Neuronal stem cell (in vitro differentiated cells): ENCODE data around the gene GARNL3. TPM values are rescaled to one million over a fixed set of nuclear protein-coding genes. Genes with fewer than 3 reads are reported as not detected.

Experiments
- DNase-seq: peaks from one replicate; pipeline ENCODE4 v3.0.0-alpha.2; 2013; ENCODE audit warnings: low spot score
- H2AFZ ChIP-seq: one replicate; pipeline ENCODE4 v1.6.1; 2013; ENCODE audit warnings: mild to moderate bottlenecking, low read length, inconsistent platforms
- H2AK5ac ChIP-seq: 2 replicates; pipeline ENCODE4 v1.6.1; 2013; ENCODE audit warnings: low read depth, mild to moderate bottlenecking, inconsistent platforms, low read length, moderate library complexity, mixed read lengths
- H2BK120ac ChIP-seq: 2 replicates; pipeline ENCODE4 v1.6.1; 2013; ENCODE audit warnings: low read depth, mild to moderate bottlenecking, inconsistent platforms, low read length, moderate library complexity, mixed read lengths
- H2BK12ac ChIP-seq: one replicate; pipeline ENCODE4 v1.6.1; 2013; ENCODE audit warnings: low read length, inconsistent platforms
- H2BK15ac ChIP-seq: 2 replicates; pipeline ENCODE4 v1.6.1; 2013; ENCODE audit warnings: mild to moderate bottlenecking, low read length, inconsistent platforms, mixed read lengths
- H2BK5ac ChIP-seq: one replicate; pipeline ENCODE4 v1.6.1; 2013; ENCODE audit warnings: inconsistent platforms, mild to moderate bottlenecking, low read length, moderate library complexity
- H3K14ac ChIP-seq: one replicate; pipeline ENCODE4 v1.6.1; 2013; ENCODE audit warnings: low read length, inconsistent platforms
- H3K18ac ChIP-seq: 2 replicates; pipeline ENCODE4 v1.6.1; 2013; ENCODE audit warnings: low read length, inconsistent platforms
- H3K23ac ChIP-seq: 2 replicates; pipeline ENCODE4 v1.6.1; 2013; ENCODE audit warnings: low read depth, mild to moderate bottlenecking, mixed read lengths, low read length, inconsistent platforms; ENCODE audit not compliant: poor library complexity
- H3K27ac ChIP-seq: replicated peaks from 3 replicates; pipeline ENCODE4 v1.5.1; 2013; ENCODE audit warnings: low read length, inconsistent platforms
- H3K27me3 ChIP-seq, 3 experiments: 2 replicates each; pipeline ENCODE4 v1.6.1; 2013; ENCODE audit warnings: low read length in 3 of 3, mild to moderate bottlenecking in 2 of 3, inconsistent platforms in 1 of 3, low read depth in 1 of 3, mixed read lengths in 1 of 3, moderate library complexity in 1 of 3; ENCODE audit not compliant: control insufficient read depth in 3 of 3, insufficient read depth in 3 of 3
- H3K36me3 ChIP-seq, 2 donors: replicated peaks in 1 of 2; 2 replicates each; pipeline ENCODE4 v1.6.1; 2013; ENCODE audit warnings: low read length in 2 of 2; ENCODE audit not compliant: control insufficient read depth in 2 of 2, insufficient read depth in 2 of 2
- H3K4ac ChIP-seq: 2 replicates; pipeline ENCODE4 v1.6.1; 2013; ENCODE audit warnings: inconsistent platforms, mild to moderate bottlenecking, low read length, moderate library complexity
- H3K4me1 ChIP-seq, 2 donors: 1 replicate in 1 of 2; 2 replicates in 1 of 2; pipeline ENCODE4 v1.6.1; 2013; ENCODE audit warnings: low read length in 2 of 2, low read depth in 1 of 2; ENCODE audit not compliant: control insufficient read depth in 2 of 2, insufficient read depth in 1 of 2
- H3K4me2 ChIP-seq: one replicate; pipeline ENCODE4 v1.6.1; 2013; ENCODE audit warnings: mild to moderate bottlenecking, low read length, inconsistent platforms; ENCODE audit not compliant: insufficient read depth, poor library complexity, severe bottlenecking
- H3K4me3 ChIP-seq, 2 donors: 2 replicates each; pipeline ENCODE4 v1.5.1; 2013; ENCODE audit warnings: low read length in 2 of 2, mild to moderate bottlenecking in 2 of 2, inconsistent platforms in 1 of 2, moderate library complexity in 1 of 2
- H3K79me1 ChIP-seq: one replicate; pipeline ENCODE4 v1.6.1; 2013; ENCODE audit warnings: low read depth, mild to moderate bottlenecking, inconsistent platforms, low read length, moderate library complexity
- H3K9ac ChIP-seq: one replicate; pipeline ENCODE4 v1.6.1; 2013; ENCODE audit warnings: mild to moderate bottlenecking, low read depth, low read length, inconsistent platforms; ENCODE audit not compliant: poor library complexity
- H3K9me3 ChIP-seq, 2 donors: replicated peaks in 1 of 2; 2 replicates each; pipeline versions ENCODE3 to v1.6.1; 2013; ENCODE audit warnings: low read length in 2 of 2, mild to moderate bottlenecking in 2 of 2, inconsistent platforms in 1 of 2, low read depth in 1 of 2, mixed read lengths in 1 of 2, moderate library complexity in 1 of 2; ENCODE audit not compliant: control insufficient read depth in 2 of 2, insufficient read depth in 1 of 2
- H4K8ac ChIP-seq: one replicate; pipeline ENCODE4 v1.6.1; 2013; ENCODE audit warnings: low read depth, mild to moderate bottlenecking, inconsistent platforms, low read length, moderate library complexity
- H4K91ac ChIP-seq: one replicate; pipeline ENCODE4 v1.6.1; 2013; ENCODE audit warnings: low read length, low read depth, mild to moderate bottlenecking, inconsistent platforms; ENCODE audit not compliant: poor library complexity
- WGBS, 2 donors: extraction: QIAGEN DNeasy Blood & Tissue Kit; methylation state at CpG; one replicate each; pipeline ENCODE4 v1.1.7; 2013; ENCODE audit warnings: missing lambda C conversion rate in 2 of 2, mixed read lengths in 1 of 2; ENCODE audit not compliant: insufficient read length in 2 of 2, insufficient replicate concordance in 1 of 2; ENCODE audit errors: extremely low coverage in 2 of 2; 5-methylcytosine and 5-hydroxymethylcytosine counted together
- polyA plus RNA-seq, 2 experiments: library from polyadenylated mRNA; stranded (reverse); fragments of 200-250 nt; gene quantifications; one replicate each; pipeline ENCODE4 v1.2.3, GENCODE V29; 2013

The GARNL3 gene
- 4.6 TPM for polyA plus RNA-seq (2013, experiment 1 of 2)
- polyA plus RNA-seq (2013, experiment 2 of 2), result 4.7 TPM

- no peaks in the 10 kb centered on the region for H3K9me3 ChIP-seq
- H3K79me1 ChIP-seq, result no peaks in the 10 kb centered on the region
- peak within 1 kb of the TSS; percentile 92 for H2AFZ ChIP-seq
- no peak within 1 kb of the TSS for H3K4me2 ChIP-seq
- no peak within 1 kb of the TSS for H2BK15ac ChIP-seq
- no peak within 1 kb of the TSS for H3K23ac ChIP-seq
- no peak within 1 kb of the TSS for H3K18ac ChIP-seq
- no CpG with 5 or more reads among the region's 8 CpGs for WGBS, 2 donors
- no peak within 1 kb of the TSS for H3K4ac ChIP-seq
- H4K91ac ChIP-seq, result no peak within 1 kb of the TSS
- no peak within 1 kb of the TSS for H2BK5ac ChIP-seq
- H3K14ac ChIP-seq, result no peak within 1 kb of the TSS
- H2AK5ac ChIP-seq, result no peak within 1 kb of the TSS
- H3K4me1 ChIP-seq, result peaks cover 2 to 10% of the 10 kb centered on the region in 2 donors
- no peaks in the 10 kb centered on the region for H3K36me3 ChIP-seq
- H3K4me3 ChIP-seq, result peak within 1 kb of the TSS in 1 of 2 donors; percentile 7
- H3K27me3 ChIP-seq, result no peaks in the 10 kb centered on the region
- H4K8ac ChIP-seq, result no peak within 1 kb of the TSS
- DNase-seq, result no peak
- no peak within 1 kb of the TSS for H3K9ac ChIP-seq
- H2BK120ac ChIP-seq, result no peak within 1 kb of the TSS
- H2BK12ac ChIP-seq, result no peak within 1 kb of the TSS
- no peak within 1 kb of the TSS for H3K27ac ChIP-seq
Observed at GRCh38 chr9:127264462-127265219, at the start of gene GARNL3. GARNL3 (plus strand) TSS chr9:127264774; CDS start chr9:127264878, 104 bp downstream.

GRCh38 chr9:127215268-127216209 lies 49.0 kb upstream of the GARNL3 start:
- no peak for DNase-seq
- no peak overlapping the region for H2BK5ac ChIP-seq
- H2BK120ac ChIP-seq, result no peak overlapping the region
- no peaks in the 10 kb centered on the region for H3K9me3 ChIP-seq
- no peak overlapping the region for H3K4me2 ChIP-seq
- H3K14ac ChIP-seq, result no peak overlapping the region
- no CpG with 5 or more reads among the region's 14 CpGs for WGBS, 2 donors
- H4K8ac ChIP-seq, result no peak overlapping the region
- H3K9ac ChIP-seq, result no peak overlapping the region
- H3K4me1 ChIP-seq, result peaks cover 3 to 12% of the 10 kb centered on the region in 2 donors
- no peaks in the 10 kb centered on the region for H3K27me3 ChIP-seq
- no peak overlapping the region for H3K23ac ChIP-seq
- H3K18ac ChIP-seq, result no peak overlapping the region
- H3K4me3 ChIP-seq, result no peak overlapping the region
- H3K27ac ChIP-seq, result no peak overlapping the region
- no peak overlapping the region for H4K91ac ChIP-seq
- no peak overlapping the region for H2BK15ac ChIP-seq
- no peak overlapping the region for H2AFZ ChIP-seq
- no peaks in the 10 kb centered on the region for H3K36me3 ChIP-seq
- H3K79me1 ChIP-seq, result no peaks in the 10 kb centered on the region
- no peak overlapping the region for H2BK12ac ChIP-seq
- H3K4ac ChIP-seq, result no peak overlapping the region
- H2AK5ac ChIP-seq, result no peak overlapping the region

- no peak overlapping the region for H2BK15ac ChIP-seq
- H3K14ac ChIP-seq, result no peak overlapping the region
- DNase-seq, result no peak
- H3K23ac ChIP-seq, result peak overlapping the region; percentile 10
- no peaks in the 10 kb centered on the region for H3K79me1 ChIP-seq
- no peak overlapping the region for H3K27ac ChIP-seq
- H3K9ac ChIP-seq, result no peak overlapping the region
- no peaks in the 10 kb centered on the region for H3K27me3 ChIP-seq
- H3K4me1 ChIP-seq, result peaks cover 0 to 4% of the 10 kb centered on the region in 2 donors
- no peak overlapping the region for H3K4me3 ChIP-seq
- H3K18ac ChIP-seq, result no peak overlapping the region
- H4K91ac ChIP-seq, result no peak overlapping the region
- H2AFZ ChIP-seq, result no peak overlapping the region
- no peak overlapping the region for H2AK5ac ChIP-seq
- no peak overlapping the region for H3K4ac ChIP-seq
- H2BK120ac ChIP-seq, result no peak overlapping the region
- no peak overlapping the region for H4K8ac ChIP-seq
- WGBS, 2 donors, result no CpG with 5 or more reads among the region's 7 CpGs
- H3K4me2 ChIP-seq, result no peak overlapping the region
- no peaks in the 10 kb centered on the region for H3K9me3 ChIP-seq
- H3K36me3 ChIP-seq, result no peaks in the 10 kb centered on the region
- no peak overlapping the region for H2BK12ac ChIP-seq
- H2BK5ac ChIP-seq, result no peak overlapping the region
Observed at GRCh38 chr9:127216210-127216887, 48.2 kb upstream of the GARNL3 start.
